HG03060 (cell line): Measurements from ENCODE around the gene IRF8.
"Not testable (repeated sequence)": the region's sequence is repeated elsewhere in the genome, so short reads cannot be mapped to it uniquely, and the experiment has no call there.

Source experiments
- ATAC-seq: cut with Tn5 transposase; IDR thresholded peaks from one replicate; pipeline ENCODE4 v1.9.1; 2021; ENCODE audit warnings: low read depth, moderate number of reproducible peaks; ENCODE audit not compliant: unreplicated experiment

IRF8 gene

GRCh38 chr16:85891033-85891775 lies 7.8 kb upstream of the IRF8 start:
- ATAC-seq, result no peak

GRCh38 chr16:85891776-85892166 lies 7.2 kb upstream of the IRF8 start:
- ATAC-seq, result no peak

GRCh38 chr16:85892760-85893159 lies 6.2 kb upstream of the IRF8 start:
- ATAC-seq, result no peak

- ATAC-seq, result no peak
These were observed 4.7 kb upstream of the IRF8 start for GRCh38 chr16:85894266-85894665.

- ATAC-seq, result no peak
These were observed 1.6 kb upstream of the IRF8 start for GRCh38 chr16:85897382-85897781.

GRCh38 chr16:85899444-85899843 lies 482 bp downstream of the IRF8 start:
- no peak for ATAC-seq

- no peak for ATAC-seq
These were observed 1.2 kb downstream of the IRF8 start for GRCh38 chr16:85900027-85900792.

GRCh38 chr16:85901110-85901509 lies 2.1 kb downstream of the IRF8 start:
- ATAC-seq, result no peak

GRCh38 chr16:85901773-85902365 lies 2.9 kb downstream of the IRF8 start:
- ATAC-seq, result no peak

GRCh38 chr16:85902366-85903155 lies 3.6 kb downstream of the IRF8 start:
- ATAC-seq, result peak; percentile 41

GRCh38 chr16:85903559-85903958 lies 4.6 kb downstream of the IRF8 start:
- ATAC-seq, result no peak

GRCh38 chr16:85905110-85906095 lies 6.4 kb downstream of the IRF8 start:
- ATAC-seq, result no peak

- no peak for ATAC-seq
These were observed 7.4 kb downstream of the IRF8 start for GRCh38 chr16:85906349-85906748.

GRCh38 chr16:85907231-85907630 lies 8.3 kb downstream of the IRF8 start:
- not testable (repeated sequence) for ATAC-seq

GRCh38 chr16:85908444-85908843 lies 9.5 kb downstream of the IRF8 start:
- ATAC-seq, result peak; percentile 49

GRCh38 chr16:85908889-85909589 lies 10.1 kb downstream of the IRF8 start:
- ATAC-seq, result no peak

- ATAC-seq, result no peak
These were observed 11.2 kb downstream of the IRF8 start for GRCh38 chr16:85909932-85910853.

GRCh38 chr16:85910854-85911247 lies 11.9 kb downstream of the IRF8 start:
- ATAC-seq, result no peak
